ENCODE results near the gene OR6S1.
A peak's percentile ranks its signal among the peaks of the same experiment; 100 is the strongest.

- no peak for TF ChIP-seq EP300 (IDR thresholded peaks at IDR 0.05)
- TF ChIP-seq CTCF (IDR thresholded peaks at IDR 0.05): peak; percentile 84 to 96 (median 90)
- TF ChIP-seq POLR2A (IDR thresholded peaks at IDR 0.05): no peak
Observed at GRCh38 chr14:20609215-20610001, 32.1 kb downstream of the OR6S1 start.

All from ovary (tissue), 3 donors.